ENCODE data around the gene ZNF557. TPM values are rescaled to one million over a fixed set of nuclear protein-coding genes. Genes with fewer than 3 reads are reported as not detected.

The ZNF557 gene
- total RNA-seq, 2 experiments from 2014 or later: 15.8 to 17.4 TPM

- Histone ChIP-seq H3K4me3 (ENCODE audit: low read length) (no peak overlapping the region), H3K4me1 (ENCODE audit: insufficient read depth, low read length) (no peaks in the 10 kb centered on the region), H3K36me3 (ENCODE audit: insufficient read depth, low read length) (no peaks in the 10 kb centered on the region), H3K27me3 (ENCODE audit: control insufficient read depth in 1 of 2, insufficient read depth in 2 of 2, low read length in 2 of 2) (no peaks in the 10 kb centered on the region), H3K9me3 (ENCODE audit: control insufficient read depth in 1 of 2, insufficient read depth in 1 of 2, low read length in 2 of 2) (no peaks in the 10 kb centered on the region), H3K27ac (ENCODE audit: low read depth in 1 of 2, low read length in 2 of 2) (no peak overlapping the region)
- TF ChIP-seq CTCF (IDR thresholded peaks at IDR 0.05): no peak
- CTCF ChIA-PET: no interaction called here
- no peak for ATAC-seq (ENCODE audit: poor library complexity)
- H3K4me1 Mint-ChIP-seq (ENCODE audit: low read depth): no peaks in the 10 kb centered on the region
- no peak for DNase-seq
- peaks cover 2% of the 10 kb centered on the region for H3K9me3 Mint-ChIP-seq
- H3K36me3 Mint-ChIP-seq (ENCODE audit: low read depth): no peaks in the 10 kb centered on the region
- intact Hi-C loops (cut with DNase I, micrococcal nuclease): no loop called here
- H3K27me3 Mint-ChIP-seq: no peaks in the 10 kb centered on the region
- no peak overlapping the region for H3K4me3 Mint-ChIP-seq
- POLR2A ChIA-PET: no interaction called here
- H3K27ac Mint-ChIP-seq: no peak overlapping the region
These were observed 62.6 kb downstream of the ZNF557 start for GRCh38 chr19:7132054-7132453.

- Histone ChIP-seq H3K27ac (ENCODE audit: low read depth in 1 of 2, low read length in 2 of 2) (no peak overlapping the region), H3K27me3 (ENCODE audit: control insufficient read depth in 1 of 2, insufficient read depth in 2 of 2, low read length in 2 of 2) (no peaks in the 10 kb centered on the region), H3K4me3 (ENCODE audit: low read length) (no peak overlapping the region), H3K9me3 (ENCODE audit: control insufficient read depth in 1 of 2, insufficient read depth in 1 of 2, low read length in 2 of 2) (no peaks in the 10 kb centered on the region), H3K36me3 (ENCODE audit: insufficient read depth, low read length) (no peaks in the 10 kb centered on the region), H3K4me1 (ENCODE audit: insufficient read depth, low read length) (no peaks in the 10 kb centered on the region)
- intact Hi-C loops (cut with DNase I, micrococcal nuclease): no loop called here
- no peak for TF ChIP-seq CTCF (IDR thresholded peaks at IDR 0.05)
- no peak for ATAC-seq (ENCODE audit: poor library complexity)
- POLR2A ChIA-PET: no interaction called here
- Mint-ChIP-seq H3K36me3 (ENCODE audit: low read depth) (no peaks in the 10 kb centered on the region), H3K4me3 (no peak overlapping the region), H3K9me3 (no peaks in the 10 kb centered on the region), H3K27me3 (no peaks in the 10 kb centered on the region), H3K4me1 (ENCODE audit: low read depth) (no peaks in the 10 kb centered on the region), H3K27ac (no peak overlapping the region)
- CTCF ChIA-PET: no interaction called here
- DNase-seq: no peak
These were observed 67.6 kb downstream of the ZNF557 start for GRCh38 chr19:7137120-7137519.

Other genes starting within 250 kb of the ZNF557 start
- 1 to 10 TPM; 5.4 to 6.0 TPM for gene ADGRE1, start 182.1 kb upstream of the ZNF557 start, total RNA-seq
- gene MBD3L2B, start 48.3 kb upstream of the ZNF557 start, total RNA-seq: not detected
- not detected for gene MBD3L5, start 39.1 kb upstream of the ZNF557 start, total RNA-seq
- not detected for gene MBD3L4, start 29.5 kb upstream of the ZNF557 start, total RNA-seq
- gene MBD3L2, start 20.4 kb upstream of the ZNF557 start, total RNA-seq: not detected
- not detected for gene MBD3L3, start 11.0 kb upstream of the ZNF557 start, total RNA-seq
- 1 to 10 TPM; 1.8 to 3.0 TPM for gene INSR, start 224.7 kb downstream of the ZNF557 start, total RNA-seq